Smooth muscle cell (in vitro differentiated cells): Measurements from ENCODE around the gene C14orf132. TPM values are rescaled to one million over a fixed set of nuclear protein-coding genes. Genes with fewer than 3 reads are reported as not detected.
A peak's percentile ranks its signal among the peaks of the same experiment; 100 is the strongest.

Source experiments
- DNase-seq: peaks from one replicate; lab custom pipeline; 2025; ENCODE audit not compliant: unreplicated experiment; lab: John Stamatoyannopoulos, UW
- H2AFZ ChIP-seq: fragments of 200-600 bp; sonication (generic); 2 replicates; pipeline ENCODE4 v1.6.0; 2016; ENCODE audit warnings: antibody characterized with exemption, low read depth, mild to moderate bottlenecking
- H3F3A ChIP-seq: fragments of 200-600 bp; sonication (generic); 2 replicates; pipeline ENCODE4 v1.6.0; 2017; ENCODE audit warnings: antibody characterized with exemption, low read depth
- H3K27ac ChIP-seq: fragments of 200-600 bp; sonication (generic); 2 replicates; pipeline ENCODE4 v1.5.1; 2016; ENCODE audit warnings: low read depth, mild to moderate bottlenecking
- H3K27me3 ChIP-seq: fragments of 200-600 bp; sonication (generic); 2 replicates; pipeline ENCODE4 v1.6.1; 2016; ENCODE audit warnings: low read depth, mild to moderate bottlenecking
- H3K36me3 ChIP-seq: fragments of 200-600 bp; sonication (generic); 2 replicates; pipeline ENCODE4 v1.5.1; 2016; ENCODE audit warnings: low read depth
- H3K4me1 ChIP-seq: fragments of 200-600 bp; sonication (generic); 2 replicates; pipeline ENCODE4 v1.5.1; 2016; ENCODE audit warnings: low read depth
- H3K4me2 ChIP-seq: fragments of 200-600 bp; sonication (generic); 2 replicates; pipeline ENCODE4 v1.6.0; 2016; ENCODE audit warnings: mild to moderate bottlenecking
- H3K4me3 ChIP-seq: fragments of 200-600 bp; sonication (generic); 2 replicates; pipeline ENCODE4 v1.5.1; 2016; ENCODE audit warnings: mild to moderate bottlenecking
- H3K79me2 ChIP-seq: fragments of 200-600 bp; sonication (generic); 2 replicates; pipeline ENCODE4 v1.6.0; 2016; ENCODE audit warnings: low read depth, mild to moderate bottlenecking
- H3K9ac ChIP-seq: fragments of 200-600 bp; sonication (generic); 2 replicates; pipeline ENCODE4 v1.6.0; 2016; ENCODE audit warnings: low read depth
- H3K9me3 ChIP-seq: fragments of 200-600 bp; sonication (generic); replicated peaks from 2 replicates; pipeline ENCODE4 v1.5.1; 2016; ENCODE audit warnings: low read depth
- H4K20me1 ChIP-seq: fragments of 200-600 bp; sonication (generic); 2 replicates; pipeline ENCODE4 v1.6.0; 2016; ENCODE audit warnings: low read depth
- WGBS: methylation state at CpG from one replicate; pipeline ENCODE4 v1.1.7; 2016; ENCODE audit warnings: low lambda C conversion rate; 5-methylcytosine and 5-hydroxymethylcytosine counted together
- polyA plus RNA-seq: library from polyadenylated mRNA; unstranded; fragments of >200 nt; fragmentation: Nextera tagmentation; extraction: Ambion mirVana; gene quantifications from 2 replicates; pipeline ENCODE4 v1.2.1, GENCODE V29; 2016
- total RNA-seq: library from RNA; depleted of rRNA; stranded (reverse); fragments of >200 nt; gene quantifications from 2 replicates; pipeline ENCODE4 v1.2.3, GENCODE V29; 2014
- TF ChIP-seq, protein P1 (sequence below): fragments of 200-600 bp; sonication (generic); IDR thresholded peaks from 2 replicates; pipeline ENCODE4 v1.5.1; 2017; ENCODE audit warnings: borderline replicate concordance, mild to moderate bottlenecking, antibody characterized with exemption; ENCODE audit not compliant: insufficient read depth, poor library complexity, severe bottlenecking

The C14orf132 gene
- total and polyA plus RNA-seq, 2 experiments from 2014 or later: 35.5 to 38.0 TPM

- Histone ChIP-seq H3K27me3 (no peaks in the 10 kb centered on the region), H3K4me1 (peaks cover 9% of the 10 kb centered on the region), H3K4me3 (no peak overlapping the region), H3F3A (peaks cover 24% of the 10 kb centered on the region), H3K9me3 (no peaks in the 10 kb centered on the region), H3K79me2 (no peaks in the 10 kb centered on the region), H2AFZ (no peak overlapping the region), H3K36me3 (no peaks in the 10 kb centered on the region), H4K20me1 (no peaks in the 10 kb centered on the region), H3K4me2 (peak overlapping the region; percentile 34), H3K27ac (peak overlapping the region; percentile 65), H3K9ac (no peak overlapping the region)
- no peak for DNase-seq
- TF ChIP-seq, protein P1, sequence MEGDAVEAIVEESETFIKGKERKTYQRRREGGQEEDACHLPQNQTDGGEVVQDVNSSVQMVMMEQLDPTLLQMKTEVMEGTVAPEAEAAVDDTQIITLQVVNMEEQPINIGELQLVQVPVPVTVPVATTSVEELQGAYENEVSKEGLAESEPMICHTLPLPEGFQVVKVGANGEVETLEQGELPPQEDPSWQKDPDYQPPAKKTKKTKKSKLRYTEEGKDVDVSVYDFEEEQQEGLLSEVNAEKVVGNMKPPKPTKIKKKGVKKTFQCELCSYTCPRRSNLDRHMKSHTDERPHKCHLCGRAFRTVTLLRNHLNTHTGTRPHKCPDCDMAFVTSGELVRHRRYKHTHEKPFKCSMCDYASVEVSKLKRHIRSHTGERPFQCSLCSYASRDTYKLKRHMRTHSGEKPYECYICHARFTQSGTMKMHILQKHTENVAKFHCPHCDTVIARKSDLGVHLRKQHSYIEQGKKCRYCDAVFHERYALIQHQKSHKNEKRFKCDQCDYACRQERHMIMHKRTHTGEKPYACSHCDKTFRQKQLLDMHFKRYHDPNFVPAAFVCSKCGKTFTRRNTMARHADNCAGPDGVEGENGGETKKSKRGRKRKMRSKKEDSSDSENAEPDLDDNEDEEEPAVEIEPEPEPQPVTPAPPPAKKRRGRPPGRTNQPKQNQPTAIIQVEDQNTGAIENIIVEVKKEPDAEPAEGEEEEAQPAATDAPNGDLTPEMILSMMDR: no peak
- WGBS: 16% methylated on average over 7 of the region's 7 CpGs
Measured at GRCh38 chr14:96117101-96117897, 78.1 kb downstream of the C14orf132 start.

DNA sequence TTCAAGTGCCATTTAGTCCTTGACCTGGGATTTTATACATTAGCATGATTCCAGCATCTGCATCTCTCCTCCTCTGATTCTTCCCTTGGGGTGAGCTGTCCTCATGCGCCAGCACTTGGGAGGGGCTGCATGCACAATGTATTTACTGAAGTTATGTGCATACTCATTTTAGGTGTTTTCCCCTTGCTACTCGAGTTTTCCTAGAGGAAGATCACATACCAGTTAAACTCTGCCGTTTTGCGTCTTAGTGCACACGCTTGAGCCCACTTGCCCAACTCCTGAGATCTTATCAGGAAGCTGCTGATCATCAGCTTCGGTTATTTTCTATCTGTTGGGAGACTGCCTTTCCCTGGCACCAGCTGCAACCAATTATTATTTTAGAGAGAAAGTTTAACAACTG, 78.8 kb downstream of the C14orf132 start:
- H3K9me3 ChIP-seq: no peaks in the 10 kb centered on the region
- TF ChIP-seq, protein P1: no peak
- peaks cover 24% of the 10 kb centered on the region for H3F3A ChIP-seq
- peak overlapping the region; percentile 1 for H3K9ac ChIP-seq
- H2AFZ ChIP-seq: no peak overlapping the region
- 43% methylated on average over 6 of the region's 6 CpGs for WGBS
- peak overlapping the region; percentile 34 for H3K4me2 ChIP-seq
- peaks cover 9% of the 10 kb centered on the region for H3K4me1 ChIP-seq
- no peaks in the 10 kb centered on the region for H3K36me3 ChIP-seq
- H3K79me2 ChIP-seq: no peaks in the 10 kb centered on the region
- no peaks in the 10 kb centered on the region for H4K20me1 ChIP-seq
- no peak for DNase-seq
- H3K27ac ChIP-seq: peak overlapping the region; percentile 65
- H3K4me3 ChIP-seq: no peak overlapping the region
- H3K27me3 ChIP-seq: no peaks in the 10 kb centered on the region

DNA sequence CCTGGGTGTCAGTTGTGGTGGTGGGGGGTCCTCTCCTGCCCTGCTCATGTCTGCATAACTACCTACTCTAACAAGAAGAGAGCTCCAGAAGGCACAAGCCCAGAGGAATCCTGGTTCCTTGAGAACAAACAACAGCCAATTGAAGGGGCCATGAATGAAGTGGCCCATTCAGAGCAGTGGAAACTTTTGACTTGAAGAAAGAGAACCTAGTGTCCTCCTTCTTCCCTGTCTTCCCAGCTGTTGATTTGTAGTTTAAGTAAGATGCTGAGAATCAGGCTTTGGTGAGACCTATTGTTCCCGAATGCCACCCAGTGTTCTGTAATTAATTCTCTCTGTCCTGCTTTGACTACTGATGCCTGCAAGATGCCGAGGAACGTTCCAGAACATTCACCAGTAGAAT, 79.2 kb downstream of the C14orf132 start:
- Histone ChIP-seq H3K4me1 (peaks cover 9% of the 10 kb centered on the region), H3K4me3 (no peak overlapping the region), H4K20me1 (no peaks in the 10 kb centered on the region), H2AFZ (no peak overlapping the region), H3K9me3 (no peaks in the 10 kb centered on the region), H3K27me3 (no peaks in the 10 kb centered on the region), H3K9ac (peak overlapping the region; percentile 1), H3K79me2 (no peaks in the 10 kb centered on the region), H3K27ac (peak overlapping the region; percentile 65), H3F3A (peaks cover 24% of the 10 kb centered on the region), H3K36me3 (no peaks in the 10 kb centered on the region), H3K4me2 (peak overlapping the region; percentile 34)
- DNase-seq: no peak
- WGBS: 92% methylated on average over 3 of the region's 3 CpGs
- TF ChIP-seq, protein P1: no peak
